ENCODE results near the gene ANKS1A. TPM values are rescaled to one million over a fixed set of nuclear protein-coding genes. Genes with fewer than 3 reads are reported as not detected.

The ANKS1A gene
- total RNA-seq, 1 experiment from 2014 or later: 14.0 TPM

DNA sequence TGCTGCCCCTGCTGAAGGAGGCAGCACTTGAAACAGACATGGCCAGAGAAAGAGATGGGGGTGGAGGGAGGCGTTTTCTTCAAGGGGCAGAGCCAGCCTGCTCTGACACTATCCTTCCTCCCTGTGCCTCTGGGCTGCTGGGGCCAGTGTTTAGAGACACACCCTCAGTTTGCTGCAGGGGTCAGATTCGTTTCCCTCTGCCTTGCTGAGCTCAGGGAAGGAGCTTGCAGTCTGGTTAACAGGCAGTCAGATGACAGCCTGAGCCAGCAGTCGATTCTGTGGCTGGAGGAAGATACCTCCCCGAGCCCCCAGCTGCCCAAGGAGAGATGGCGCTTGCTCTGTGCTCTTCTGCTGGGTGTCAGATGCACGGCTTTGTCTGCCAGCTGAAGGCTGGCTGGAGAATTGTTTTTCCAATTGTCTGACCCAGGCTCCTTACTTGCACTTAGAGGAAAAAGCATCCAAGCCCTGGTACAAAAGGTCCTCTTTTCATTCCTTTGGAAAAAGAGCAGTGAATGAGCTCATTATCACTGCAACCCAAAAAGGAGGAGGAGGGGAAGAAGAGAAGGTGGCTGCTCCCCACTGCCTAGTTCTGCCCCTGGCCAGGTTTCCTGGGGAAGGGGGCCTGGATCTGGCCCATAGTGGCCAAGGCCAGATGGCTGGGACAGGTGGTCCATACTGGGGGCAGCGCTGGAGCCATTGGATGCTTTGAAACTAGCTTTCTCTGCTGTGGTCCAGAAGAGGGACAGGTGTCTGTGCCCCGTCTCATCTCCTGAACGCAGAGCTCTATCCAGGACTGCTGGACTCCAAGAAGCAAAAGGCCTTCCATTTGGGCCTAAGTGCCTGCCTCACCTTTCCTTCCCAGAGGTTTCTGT, 163.9 kb downstream of the ANKS1A start:
- peaks cover 19% of the 10 kb centered on the region for H3K36me3 Mint-ChIP-seq (ENCODE audit: insufficient read depth, unreplicated experiment)
- BruUV-seq (replicated peaks): no TSS peak
- H3K9me3 Mint-ChIP-seq (ENCODE audit: unreplicated experiment): no peaks in the 10 kb centered on the region
- H3K4me3 Mint-ChIP-seq (ENCODE audit: unreplicated experiment): no peak overlapping the region
- no peaks in the 10 kb centered on the region for H3K27me3 Mint-ChIP-seq (ENCODE audit: insufficient read depth, unreplicated experiment)
- DNase-seq (ENCODE audit: unreplicated experiment): no peak
- intact Hi-C loops (cut with micrococcal nuclease): no loop called here
- CTCF ChIA-PET: interaction anchor here (0.6 to 1.0 kb wide), 3 partner anchors 25 to 66 kb away, joined by 3 to 6 read pairs (median 5); no protein-coding TSS in a partner anchor
- no peaks in the 10 kb centered on the region for H3K4me1 Mint-ChIP-seq (ENCODE audit: insufficient read depth, unreplicated experiment)
- TF ChIP-seq CTCF (IDR thresholded peaks at IDR 0.05; ENCODE audit: unreplicated experiment): no peak
- no peak overlapping the region for H3K27ac Mint-ChIP-seq (ENCODE audit: low read depth, unreplicated experiment)
- POLR2A ChIA-PET: interaction anchor here (1.0 kb wide), 1 partner anchor 16 kb away, joined by 3 read pairs; no protein-coding TSS in a partner anchor

GRCh38 chr6:35053701-35054100, 164.6 kb downstream of the ANKS1A start:
- no peaks in the 10 kb centered on the region for H3K27me3 Mint-ChIP-seq (ENCODE audit: insufficient read depth, unreplicated experiment)
- POLR2A ChIA-PET: interaction anchor here (0.6 kb wide), 1 partner anchor 515 kb away, joined by 3 read pairs; no protein-coding TSS in a partner anchor
- intact Hi-C loops (cut with micrococcal nuclease): no loop called here
- no peaks in the 10 kb centered on the region for H3K4me1 Mint-ChIP-seq (ENCODE audit: insufficient read depth, unreplicated experiment)
- no peak overlapping the region for H3K4me3 Mint-ChIP-seq (ENCODE audit: unreplicated experiment)
- CTCF ChIA-PET: no interaction called here
- peaks cover 18% of the 10 kb centered on the region for H3K36me3 Mint-ChIP-seq (ENCODE audit: insufficient read depth, unreplicated experiment)
- no peak for DNase-seq (ENCODE audit: unreplicated experiment)
- no peak overlapping the region for H3K27ac Mint-ChIP-seq (ENCODE audit: low read depth, unreplicated experiment)
- no peaks in the 10 kb centered on the region for H3K9me3 Mint-ChIP-seq (ENCODE audit: unreplicated experiment)
- BruUV-seq (replicated peaks): no TSS peak
- no peak for TF ChIP-seq CTCF (IDR thresholded peaks at IDR 0.05; ENCODE audit: unreplicated experiment)

DNA sequence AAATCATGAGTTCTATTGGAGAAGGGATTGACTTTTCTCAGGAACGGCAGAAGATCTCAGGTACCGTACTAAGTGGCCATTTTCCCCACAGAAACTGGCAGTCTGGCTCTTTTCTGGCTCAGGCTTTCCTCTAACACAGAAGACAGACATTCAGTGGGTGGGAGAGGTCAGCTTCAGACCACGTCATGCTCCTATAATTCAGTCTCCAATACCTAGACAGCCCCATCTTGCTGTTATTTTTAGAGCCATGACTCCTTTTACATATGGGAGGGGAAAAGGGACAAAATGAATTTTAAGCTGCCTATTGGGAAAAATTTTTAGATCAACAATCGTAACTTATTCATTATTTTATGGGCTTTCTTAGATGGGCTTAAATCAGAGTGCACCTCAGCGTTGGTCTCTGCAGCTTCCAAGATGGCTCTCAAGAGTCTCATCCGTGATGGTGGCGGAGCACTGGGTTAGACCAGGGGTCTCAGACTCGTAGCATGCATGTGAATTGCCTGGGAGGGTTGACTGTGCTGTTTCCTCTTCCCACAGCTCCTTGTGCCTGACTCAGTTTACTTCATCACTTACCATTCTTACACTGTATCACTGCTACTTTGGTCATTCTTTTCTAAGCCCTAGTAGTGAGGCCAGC, 165.2 kb downstream of the ANKS1A start:
- Mint-ChIP-seq H3K4me3 (ENCODE audit: unreplicated experiment) (no peak overlapping the region), H3K36me3 (ENCODE audit: insufficient read depth, unreplicated experiment) (peaks cover 18% of the 10 kb centered on the region), H3K9me3 (ENCODE audit: unreplicated experiment) (no peaks in the 10 kb centered on the region), H3K27me3 (ENCODE audit: insufficient read depth, unreplicated experiment) (no peaks in the 10 kb centered on the region), H3K4me1 (ENCODE audit: insufficient read depth, unreplicated experiment) (no peaks in the 10 kb centered on the region), H3K27ac (ENCODE audit: low read depth, unreplicated experiment) (no peak overlapping the region)
- no TSS peak for BruUV-seq (replicated peaks)
- intact Hi-C loops (cut with micrococcal nuclease): no loop called here
- DNase-seq (ENCODE audit: unreplicated experiment): no peak
- no peak for TF ChIP-seq CTCF (IDR thresholded peaks at IDR 0.05; ENCODE audit: unreplicated experiment)
- CTCF ChIA-PET: no interaction called here
- POLR2A ChIA-PET: interaction anchor here (0.6 kb wide), 1 partner anchor 514 kb away, joined by 3 read pairs; no protein-coding TSS in a partner anchor

DNA sequence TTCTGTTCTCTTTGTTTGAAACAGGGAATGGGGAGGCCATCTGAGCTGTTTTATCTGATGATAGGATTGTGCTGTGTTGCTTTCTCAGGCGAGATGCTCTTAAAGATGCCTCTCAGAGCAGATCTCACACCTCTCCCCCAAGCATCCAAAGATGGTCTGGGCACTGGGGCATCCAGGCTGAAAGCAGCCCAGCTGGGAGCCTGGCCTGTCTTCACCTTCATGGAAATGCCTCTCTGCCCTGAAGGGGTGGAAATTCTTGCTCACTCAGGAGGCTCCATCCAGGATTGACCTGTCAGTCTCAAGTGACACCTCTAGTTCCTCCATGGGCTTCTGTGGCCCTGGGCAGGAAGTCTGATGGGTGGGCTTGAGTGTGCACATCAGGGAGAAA, 165.7 kb downstream of the ANKS1A start:
- no peak for TF ChIP-seq CTCF (IDR thresholded peaks at IDR 0.05; ENCODE audit: unreplicated experiment)
- intact Hi-C loops (cut with micrococcal nuclease): no loop called here
- no peak for DNase-seq (ENCODE audit: unreplicated experiment)
- ChIA-PET CTCF (interaction anchor here (0.6 kb wide), 1 partner anchor 11 kb away, joined by 3 read pairs; no protein-coding TSS in a partner anchor), POLR2A (no interaction called here)
- Mint-ChIP-seq H3K27ac (ENCODE audit: low read depth, unreplicated experiment) (no peak overlapping the region), H3K36me3 (ENCODE audit: insufficient read depth, unreplicated experiment) (peaks cover 18% of the 10 kb centered on the region), H3K4me3 (ENCODE audit: unreplicated experiment) (no peak overlapping the region), H3K4me1 (ENCODE audit: insufficient read depth, unreplicated experiment) (no peaks in the 10 kb centered on the region), H3K27me3 (ENCODE audit: insufficient read depth, unreplicated experiment) (no peaks in the 10 kb centered on the region), H3K9me3 (ENCODE audit: unreplicated experiment) (no peaks in the 10 kb centered on the region)
- BruUV-seq (replicated peaks): no TSS peak

All from MCF 10A (cell line).